AG09309 (cell line): ENCODE data around the gene IL21R.

Experiments used
- DNase-seq: peaks from one replicate; pipeline ENCODE4 v3.0.0-alpha.2; 2010; ENCODE audit warnings: low read depth
- H3K4me3 ChIP-seq: 2 replicates; pipeline ENCODE4 v1.5.1; 2011; ENCODE audit warnings: mild to moderate bottlenecking, low read depth, low read length, moderate library complexity; ENCODE audit not compliant: control insufficient read depth
- CTCF ChIP-seq: IDR thresholded peaks from 2 replicates; pipeline ENCODE4 v1.5.1; 2011; ENCODE audit warnings: mild to moderate bottlenecking, low read depth, low read length, inconsistent platforms; ENCODE audit not compliant: insufficient read depth, control insufficient read depth; ENCODE audit errors: missing control alignments

Gene IL21R

GRCh38 chr16:27500801-27501200, 98.8 kb downstream of the IL21R start:
- TF ChIP-seq CTCF = no peak
- DNase-seq = no peak
- no peak overlapping the region for H3K4me3 ChIP-seq
